ENCODE measurements around the gene LMBRD1.
"Not testable (repeated sequence)": the region's sequence is repeated elsewhere in the genome, so short reads cannot be mapped to it uniquely, and the experiment has no call there.

Gene LMBRD1

GRCh38 chr6:69796642-69797390 lies at the start of gene LMBRD1:
TSS of gene LMBRD1 (minus strand) at chr6:69797010. CDS start at chr6:69796881, 129 bp downstream.
- peak; percentile 93 to 96 for DNase-seq

GRCh38 chr6:69846312-69846711 lies 49.5 kb upstream of the LMBRD1 start:
- DNase-seq: no peak

- DNase-seq: no peak
Observed at GRCh38 chr6:69843189-69843588, 46.4 kb upstream of the LMBRD1 start.

DNA sequence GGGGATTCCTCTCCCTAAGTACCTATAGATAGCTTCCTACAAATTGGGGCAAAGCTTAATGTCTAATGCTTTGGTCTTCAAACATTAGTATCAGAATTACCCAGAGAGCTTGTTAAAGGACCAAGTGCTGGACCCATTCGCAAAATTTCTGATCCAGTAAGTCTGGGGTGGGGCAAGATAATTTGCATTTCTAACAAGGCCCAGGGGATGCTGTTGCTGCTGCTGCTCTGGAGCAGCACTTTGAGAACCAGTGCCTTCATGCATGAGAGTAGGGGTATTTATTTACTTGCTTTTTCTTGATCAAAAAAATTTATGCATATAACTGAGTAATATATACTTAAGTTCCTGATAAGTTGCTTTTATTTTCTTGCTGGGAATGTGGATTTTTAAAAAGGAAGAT lies 45.1 kb upstream of the LMBRD1 start:
- no peak for DNase-seq

DNA sequence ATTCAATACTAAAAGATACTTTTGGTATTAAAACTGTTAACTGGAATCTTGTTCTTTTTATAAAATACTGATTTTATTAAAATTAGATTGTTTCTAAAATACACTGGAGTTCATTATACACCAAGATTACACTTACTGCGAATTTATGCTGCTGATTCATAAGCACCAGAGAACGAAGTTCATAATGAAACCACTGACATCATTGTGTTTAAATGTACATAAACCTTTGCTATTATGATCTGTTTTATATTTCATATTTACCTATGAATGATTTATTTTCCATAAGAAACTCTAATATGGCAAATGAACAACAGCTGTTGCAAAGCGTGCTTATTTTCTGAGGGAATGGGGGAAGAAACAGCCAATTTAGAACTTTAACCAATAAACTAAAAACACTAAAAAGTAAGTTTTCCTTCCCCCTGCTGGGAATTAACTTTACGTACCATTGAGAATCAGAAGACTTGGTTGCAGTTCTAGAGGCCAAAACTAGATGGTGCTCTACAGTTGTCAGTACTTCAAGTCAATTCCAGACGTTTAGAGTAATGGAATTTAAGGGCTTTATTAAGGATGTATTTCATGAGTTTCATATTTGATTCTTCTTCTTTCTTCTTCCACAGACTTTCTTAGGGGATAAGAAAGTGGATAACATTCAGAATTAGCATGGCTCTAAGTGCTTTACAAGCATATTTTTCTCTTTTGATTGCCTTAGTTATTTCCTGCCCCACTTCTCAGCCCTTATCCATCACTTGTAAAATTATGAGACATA lies 38.8 kb upstream of the LMBRD1 start:
- peak in 1 of 2 donors; percentile 67 for DNase-seq

DNA sequence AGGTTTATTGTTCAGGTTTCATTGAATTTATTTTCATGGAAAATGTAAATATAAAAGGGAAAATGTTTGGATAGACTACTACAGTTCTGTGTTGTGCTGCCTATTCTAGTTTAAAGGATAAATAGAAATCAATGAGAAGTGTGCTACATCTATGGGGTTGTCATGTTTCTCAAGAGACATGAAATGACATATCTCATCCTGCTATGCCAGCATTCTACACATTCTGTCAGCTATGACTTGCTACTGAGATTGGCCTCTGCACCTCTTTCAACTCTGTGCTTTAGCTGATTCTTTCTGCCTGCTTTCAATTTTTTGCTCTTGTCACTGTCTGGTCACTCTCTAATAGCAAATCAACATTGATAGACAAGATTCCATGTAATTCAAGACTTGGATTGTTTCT lies 35.7 kb upstream of the LMBRD1 start:
- no peak for DNase-seq

DNA sequence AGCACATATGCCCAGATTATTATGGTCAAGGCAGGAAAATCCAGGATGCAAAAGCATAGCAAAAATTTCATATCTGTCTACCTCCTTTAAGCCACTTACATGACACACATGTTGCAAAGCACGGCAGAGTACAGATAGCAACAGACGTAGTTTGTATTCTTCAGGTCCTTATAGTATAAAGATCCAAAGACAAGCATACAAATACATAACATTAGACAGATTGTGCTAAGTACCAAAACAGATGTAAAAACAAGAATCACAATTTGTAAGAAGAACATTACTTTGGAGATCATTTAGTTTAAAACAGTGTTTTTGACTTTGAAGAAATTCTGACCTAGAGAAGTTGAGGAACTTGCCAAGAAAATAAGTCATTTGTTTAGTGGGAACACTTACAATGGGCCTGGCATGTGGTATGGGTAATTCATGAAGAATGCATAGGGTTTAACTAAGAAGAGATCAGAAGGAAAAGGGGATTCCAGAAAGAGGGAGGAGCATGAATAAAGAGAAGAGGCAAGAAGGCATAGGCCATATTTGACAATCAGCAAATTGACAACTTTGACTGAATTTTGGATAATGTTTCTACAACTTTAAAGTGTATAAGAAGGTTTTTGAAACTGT lies 30.6 kb upstream of the LMBRD1 start:
- no peak for DNase-seq

- no peak for DNase-seq
Observed at GRCh38 chr6:69825904-69826303, 29.1 kb upstream of the LMBRD1 start.

GRCh38 chr6:69824355-69824754 lies 27.5 kb upstream of the LMBRD1 start:
- not testable (repeated sequence) for DNase-seq

DNA sequence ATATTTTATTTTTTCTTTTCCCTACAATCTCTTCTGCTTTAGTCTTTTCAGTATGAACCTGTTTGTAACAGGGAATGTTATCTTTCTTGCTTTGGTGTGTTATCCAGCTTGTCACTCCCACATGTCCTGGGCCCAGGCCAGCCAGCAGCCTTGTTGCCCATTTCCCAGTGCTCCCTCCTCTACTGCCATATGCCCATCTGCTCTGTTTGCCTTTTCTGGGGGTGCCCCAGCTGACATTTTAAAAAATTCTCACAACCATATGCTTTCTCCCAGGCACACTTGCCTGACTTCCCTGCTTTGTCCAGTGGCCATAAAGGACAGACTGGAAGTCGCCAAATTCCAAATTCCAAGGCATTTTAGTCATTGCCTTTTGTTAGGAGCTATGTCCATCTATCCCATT lies 23.6 kb upstream of the LMBRD1 start:
- peak in 1 of 2 donors; percentile 2 for DNase-seq

- no peak for DNase-seq
Observed at GRCh38 chr6:69820018-69820417, 23.2 kb upstream of the LMBRD1 start.

- no peak for DNase-seq
Observed at GRCh38 chr6:69819138-69819537, 22.3 kb upstream of the LMBRD1 start.

DNA sequence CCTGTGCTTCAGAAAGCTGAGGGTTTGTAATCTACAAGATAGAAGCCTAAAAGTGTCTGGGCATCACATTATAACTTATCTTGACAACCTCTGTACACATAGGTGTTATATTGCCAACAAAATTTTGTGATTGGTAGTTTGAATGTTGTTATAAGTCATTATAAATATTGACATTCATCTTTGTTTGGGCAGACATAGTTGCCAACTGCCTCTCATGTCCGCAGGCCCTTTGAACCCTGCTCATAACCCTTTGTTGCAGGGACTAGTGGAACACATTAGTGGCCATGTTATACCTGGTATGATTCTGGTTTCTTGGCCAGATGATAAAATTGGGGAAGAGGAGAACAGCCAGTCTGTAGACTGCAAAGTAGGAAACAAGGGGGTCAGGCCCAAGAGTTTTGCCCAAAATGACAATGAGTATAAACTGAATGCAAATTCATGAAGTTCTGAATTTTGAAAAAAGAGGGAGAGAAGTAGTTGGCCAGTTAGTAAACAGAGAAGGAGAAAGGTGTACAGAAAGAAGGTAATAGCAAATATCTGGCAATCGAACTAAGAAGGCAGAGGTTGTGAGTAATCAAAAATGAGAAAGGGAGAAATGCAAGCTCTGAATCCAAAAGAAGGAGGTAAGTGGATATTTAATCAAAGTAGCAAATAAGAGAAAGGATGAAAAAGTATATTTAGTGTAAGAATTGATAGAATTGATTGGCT lies 21.6 kb upstream of the LMBRD1 start:
- DNase-seq: no peak

GRCh38 chr6:69817358-69817757 lies 20.5 kb upstream of the LMBRD1 start:
- no peak for DNase-seq

DNA sequence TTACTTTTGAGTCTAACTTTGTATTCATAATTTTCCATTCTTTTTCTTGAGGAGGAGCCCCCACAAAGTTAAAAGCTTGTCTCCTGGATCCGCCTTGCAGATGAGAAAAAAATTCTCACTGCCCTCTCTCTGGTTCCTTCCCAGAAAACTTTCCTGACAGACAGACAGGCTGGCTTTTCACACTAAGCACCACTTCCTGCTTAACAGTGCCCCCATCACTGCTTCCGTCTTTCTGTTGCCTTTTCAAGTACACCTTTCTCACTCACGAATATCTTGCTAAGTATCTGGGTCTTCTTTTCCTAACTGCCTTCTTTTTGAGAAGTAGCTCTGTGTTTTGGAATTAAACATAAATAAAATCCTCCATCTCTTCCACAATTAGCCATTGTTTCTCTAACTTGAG lies 19.8 kb upstream of the LMBRD1 start:
- peak in 1 of 2 donors; percentile 0 for DNase-seq

DNA sequence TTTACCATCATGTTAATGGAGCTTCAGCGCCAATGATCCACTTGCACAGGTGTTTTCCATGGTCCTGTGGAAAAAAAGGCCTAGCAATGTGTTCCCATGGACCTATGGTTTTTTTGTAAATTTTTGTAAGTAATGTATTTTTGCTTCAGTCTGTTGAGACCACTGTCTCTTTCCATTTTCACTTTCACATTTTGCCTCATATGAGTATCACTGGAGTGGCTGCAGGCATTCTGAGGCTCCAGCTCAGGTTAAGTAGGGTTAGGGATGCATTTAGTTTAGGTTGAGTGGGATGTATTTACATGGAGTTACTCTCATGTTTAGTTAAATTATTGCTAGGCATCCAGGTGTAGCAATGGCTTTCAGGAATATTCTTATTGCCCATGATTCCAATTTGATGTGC lies 19.2 kb upstream of the LMBRD1 start:
- no peak for DNase-seq

- DNase-seq: no peak
Observed at GRCh38 chr6:69813508-69813907, 16.7 kb upstream of the LMBRD1 start.

DNA sequence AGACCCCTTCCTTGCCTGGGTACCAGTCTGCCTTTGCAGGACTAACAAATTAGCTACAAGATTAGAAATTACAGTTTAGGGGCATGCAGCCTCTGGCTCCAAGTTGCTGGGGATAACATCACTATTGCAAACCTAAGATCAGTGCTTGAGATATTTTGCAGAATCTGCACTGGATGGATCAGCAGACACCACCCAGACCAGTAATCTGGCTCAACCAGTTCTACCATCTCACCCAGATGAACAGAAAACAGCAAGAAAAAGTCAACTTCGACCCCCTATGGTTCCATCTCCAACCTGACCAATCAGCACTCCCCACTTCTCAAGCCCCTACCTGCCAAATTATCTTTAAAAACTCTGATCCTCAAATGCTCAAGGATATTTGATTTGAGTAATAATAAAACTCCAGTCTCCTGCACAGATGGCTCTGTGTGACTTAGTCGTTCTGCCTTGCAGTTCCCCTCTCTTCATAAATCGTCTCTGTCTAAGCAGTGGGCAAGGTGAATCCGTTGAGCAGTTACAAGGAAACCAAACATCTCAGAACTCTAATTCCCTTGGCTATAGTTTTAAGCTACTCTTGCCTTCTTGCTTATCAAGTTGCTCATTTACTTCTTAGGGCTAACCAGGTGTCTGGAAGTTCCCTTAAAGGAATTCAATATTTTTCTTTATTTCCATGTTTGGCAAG lies 16.1 kb upstream of the LMBRD1 start:
- no peak for DNase-seq

DNA sequence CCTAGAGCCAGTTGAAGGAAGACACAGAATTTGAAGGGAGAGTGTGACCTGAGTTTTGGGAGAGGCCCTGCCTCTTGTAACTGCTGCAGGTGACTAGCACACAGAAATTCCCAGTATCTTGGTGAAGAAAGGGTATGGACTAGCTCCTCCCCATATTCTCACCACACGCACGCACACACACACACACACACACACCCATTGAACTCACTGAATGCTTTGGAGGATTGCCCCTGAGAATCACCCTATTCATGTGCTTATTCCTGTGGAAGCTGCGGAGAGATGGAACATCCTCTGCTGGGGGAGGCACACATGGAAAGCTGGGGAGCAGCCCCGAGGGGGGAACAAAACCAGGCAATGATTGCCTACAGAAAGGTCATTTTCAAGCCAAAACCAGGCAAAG lies 6.2 kb upstream of the LMBRD1 start:
- DNase-seq: no peak

GRCh38 chr6:69801711-69802110 lies 4.9 kb upstream of the LMBRD1 start:
- no peak for DNase-seq

DNA sequence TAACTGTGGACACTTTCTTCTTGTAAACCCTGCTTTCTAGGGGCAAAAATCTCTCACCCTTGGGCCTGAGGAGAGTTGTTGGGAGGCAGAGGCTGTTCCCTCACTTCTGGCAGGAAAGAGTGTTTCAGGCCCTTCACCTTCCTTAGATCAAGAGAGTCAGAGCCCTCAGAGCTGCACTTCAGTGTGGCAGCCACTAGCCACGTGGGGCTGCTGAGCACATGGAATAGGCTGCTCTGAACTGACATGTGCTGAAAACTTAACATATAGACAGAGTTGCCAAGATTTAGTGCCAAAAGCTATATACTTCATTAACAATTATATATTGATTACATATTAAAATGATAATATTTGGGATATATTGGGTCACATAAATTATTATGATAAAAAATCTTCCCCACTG lies 4.4 kb upstream of the LMBRD1 start:
- no peak for DNase-seq

GRCh38 chr6:69798796-69799195 lies 2.0 kb upstream of the LMBRD1 start:
- not testable (repeated sequence) for DNase-seq

Data from hippocampal formation (tissue), 2 donors.